HEK293T (cell line): ENCODE data around the gene CIC.

ENCODE experiments used
- CTCF ChIA-PET: fragments of 350-600 bp; formaldehyde crosslinking; extraction: SDS; loops from one replicate; lab custom pipeline; 2021; ENCODE audit warnings: antibody characterized with exemption, inconsistent platforms; lab: Yijun Ruan, JAX
- POLR2A ChIA-PET: fragments of 350-600 bp; formaldehyde crosslinking; extraction: SDS; loops from one replicate; lab custom pipeline; 2020; ENCODE audit warnings: antibody characterized with exemption, inconsistent platforms; lab: Yijun Ruan, JAX
- DNase-seq: peaks from one replicate; pipeline ENCODE4 v3.0.0; 2012; ENCODE audit warnings: mixed read lengths; ENCODE audit errors: extremely low spot score
- ARNT ChIP-seq: fragments of 450-650 bp; IDR thresholded peaks from 2 replicates; pipeline ENCODE4 v1.6.1; 2017; ENCODE audit warnings: mild to moderate bottlenecking
- BHLHE40 ChIP-seq: fragments of 450-650 bp; IDR thresholded peaks from 2 replicates; pipeline ENCODE4 v1.6.1; 2016; ENCODE audit warnings: mild to moderate bottlenecking, moderate library complexity, borderline replicate concordance
- CTBP1 ChIP-seq: fragments of 450-650 bp; IDR thresholded peaks from 2 replicates; pipeline ENCODE4 v1.6.1; 2016; ENCODE audit warnings: borderline replicate concordance
- ELF4 ChIP-seq: fragments of 450-650 bp; IDR thresholded peaks from 2 replicates; pipeline ENCODE4 v1.6.1; 2017; ENCODE audit warnings: antibody characterized with exemption
- FOXA1 ChIP-seq: fragments of 450-650 bp; IDR thresholded peaks from 2 replicates; pipeline ENCODE4 v1.6.1; 2016; ENCODE audit warnings: mild to moderate bottlenecking
- FOXK2 ChIP-seq: fragments of 450-650 bp; IDR thresholded peaks from 2 replicates; pipeline ENCODE4 v1.6.1; 2016; ENCODE audit warnings: mild to moderate bottlenecking
- FOXM1 ChIP-seq: fragments of 450-650 bp; IDR thresholded peaks from 2 replicates; pipeline ENCODE4 v1.6.1; 2017; ENCODE audit warnings: mild to moderate bottlenecking, borderline replicate concordance
- HDGF ChIP-seq: fragments of 450-650 bp; IDR thresholded peaks from 2 replicates; pipeline ENCODE4 v1.6.1; 2017; ENCODE audit warnings: antibody characterized with exemption, borderline replicate concordance
- L3MBTL2 ChIP-seq: fragments of 450-650 bp; conservative IDR thresholded peaks from 2 replicates; pipeline ENCODE4 v1.6.1; 2016; ENCODE audit warnings: mild to moderate bottlenecking
- LEF1 ChIP-seq: fragments of 450-650 bp; IDR thresholded peaks from 2 replicates; pipeline ENCODE4 v1.6.1; 2017; ENCODE audit warnings: mild to moderate bottlenecking, borderline replicate concordance
- NFRKB ChIP-seq: fragments of 450-650 bp; IDR thresholded peaks from 2 replicates; pipeline ENCODE4 v1.6.1; 2016; ENCODE audit warnings: mild to moderate bottlenecking, moderate library complexity
- SP1 ChIP-seq: fragments of 450-650 bp; IDR thresholded peaks from 2 replicates; pipeline ENCODE4 v1.6.1; 2017
- SUZ12 ChIP-seq: fragments of 450-650 bp; IDR thresholded peaks from 2 replicates; pipeline ENCODE4 v1.6.1; 2016; ENCODE audit warnings: mild to moderate bottlenecking
- TARDBP ChIP-seq: fragments of 450-650 bp; IDR thresholded peaks from 2 replicates; pipeline ENCODE4 v1.6.1; 2016
- ZNF384 ChIP-seq: fragments of 450-650 bp; IDR thresholded peaks from 2 replicates; pipeline ENCODE4 v1.6.1; 2016
- TF ChIP-seq, protein P1 (sequence below): fragments of 450-650 bp; IDR thresholded peaks from 2 replicates; pipeline ENCODE4 v1.6.1; 2016

Gene CIC

DNA sequence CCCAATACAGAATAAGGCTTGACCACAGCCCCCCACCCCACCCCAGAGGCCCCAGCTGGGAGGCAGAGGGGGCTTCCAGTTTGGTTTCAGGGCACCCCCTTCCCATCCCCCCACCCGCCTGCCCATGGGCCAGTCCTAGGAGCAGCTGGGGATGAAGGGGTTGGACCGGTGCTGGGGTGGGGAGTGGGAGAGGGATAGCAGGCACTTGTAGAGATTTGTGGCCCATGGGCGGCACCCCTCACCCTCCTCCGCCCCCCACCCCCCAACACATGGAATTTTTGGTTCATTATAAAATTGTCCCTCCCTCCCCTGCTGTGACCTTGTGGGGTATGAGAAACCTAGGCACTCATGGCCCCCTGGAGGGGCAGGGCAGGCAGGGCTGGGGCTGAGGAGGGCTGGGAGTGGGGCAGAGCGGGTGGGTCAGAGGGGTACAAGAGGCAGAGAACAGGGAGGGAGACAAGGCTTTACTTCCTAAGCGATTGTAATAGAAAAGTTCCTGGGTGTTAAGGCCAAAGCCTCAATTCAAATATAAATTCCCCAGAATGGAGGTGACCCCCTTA is 21.3 kb upstream of the CIC start:
- CTCF ChIA-PET, result interaction anchor here (1.0 to 4.6 kb wide), 2 partner anchors 32 to 143 kb away, joined by 3 to 53 read pairs; no protein-coding TSS in a partner anchor
- TF ChIP-seq HDGF (no peak), NFRKB (no peak), FOXM1 (no peak), BHLHE40 (no peak), SP1 (no peak), FOXK2 (no peak), ELF4 (no peak), FOXA1 (no peak), CTBP1 (no peak), TARDBP (no peak), ZNF384 (no peak), L3MBTL2 (no peak), SUZ12 (no peak)
- TF ChIP-seq, protein P1, sequence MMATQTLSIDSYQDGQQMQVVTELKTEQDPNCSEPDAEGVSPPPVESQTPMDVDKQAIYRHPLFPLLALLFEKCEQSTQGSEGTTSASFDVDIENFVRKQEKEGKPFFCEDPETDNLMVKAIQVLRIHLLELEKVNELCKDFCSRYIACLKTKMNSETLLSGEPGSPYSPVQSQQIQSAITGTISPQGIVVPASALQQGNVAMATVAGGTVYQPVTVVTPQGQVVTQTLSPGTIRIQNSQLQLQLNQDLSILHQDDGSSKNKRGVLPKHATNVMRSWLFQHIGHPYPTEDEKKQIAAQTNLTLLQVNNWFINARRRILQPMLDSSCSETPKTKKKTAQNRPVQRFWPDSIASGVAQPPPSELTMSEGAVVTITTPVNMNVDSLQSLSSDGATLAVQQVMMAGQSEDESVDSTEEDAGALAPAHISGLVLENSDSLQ, result no peak

DNA sequence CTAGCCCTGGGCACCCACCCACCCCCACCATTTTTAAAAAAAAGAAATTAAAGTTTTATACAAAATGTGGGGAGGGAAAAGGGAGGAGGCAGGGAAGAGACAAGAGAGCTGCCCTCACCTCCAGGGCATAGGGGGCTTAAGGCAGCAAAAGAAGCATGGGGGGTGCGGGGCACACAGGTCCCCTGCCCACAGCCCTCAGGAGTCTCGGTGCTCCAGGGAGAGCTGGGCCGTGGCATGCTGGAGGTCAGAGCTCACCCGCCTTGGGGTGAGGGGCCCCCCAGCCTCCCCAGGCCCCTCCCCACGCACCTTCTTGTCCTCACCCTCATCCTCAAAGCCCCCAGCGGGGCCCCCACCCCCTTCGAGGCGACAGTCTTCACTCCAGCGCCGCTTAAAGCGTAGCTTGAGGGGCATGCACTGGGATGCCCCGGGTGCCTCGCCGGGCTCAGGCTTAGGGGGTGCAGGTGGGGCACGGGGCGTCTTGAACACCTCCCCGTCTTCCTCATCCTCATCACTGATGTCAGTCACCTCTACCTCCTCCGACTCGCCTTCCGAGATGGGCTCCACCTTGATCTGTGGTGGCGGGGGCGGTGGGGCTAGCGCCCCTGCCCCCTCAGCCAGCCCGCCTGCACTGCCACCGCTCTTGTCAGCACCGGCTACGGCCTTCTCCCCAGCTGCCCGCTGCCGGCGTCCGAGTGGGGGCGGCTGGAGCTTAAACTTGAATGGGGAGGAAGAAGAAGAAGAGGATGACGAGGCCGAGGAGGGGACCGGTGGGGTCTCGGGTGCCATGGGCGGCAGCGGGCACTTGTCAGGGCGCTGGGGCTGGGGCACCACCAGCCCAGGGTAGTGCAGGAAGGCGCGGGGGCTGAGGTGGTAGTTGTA is 20.5 kb upstream of the CIC start:
- CTCF ChIA-PET, result interaction anchor here (4.6 kb wide), 1 partner anchor 31 kb away, joined by 53 read pairs; no protein-coding TSS in a partner anchor
- POLR2A ChIA-PET, result interaction anchor here (1.7 to 8.0 kb wide), 2 partner anchors 32 to 37 kb away, joined by 8 to 140 read pairs; no protein-coding TSS in a partner anchor
- DNase-seq, result no peak
- TF ChIP-seq CTBP1 (no peak), NFRKB (no peak), HDGF (no peak), TARDBP (no peak), LEF1 (no peak), ELF4 (no peak), FOXM1 (no peak), FOXA1 (no peak), FOXK2 (no peak), SUZ12 (no peak), BHLHE40 (no peak), L3MBTL2 (no peak), SP1 (no peak), ARNT (no peak), ZNF384 (no peak)
- TF ChIP-seq, protein P1, result no peak

More for the DNA sequence above, 21.3 kb upstream of the CIC start:
- POLR2A ChIA-PET, result interaction anchor here (0.7 to 8.0 kb wide), 5 partner anchors 11 to 55 kb away, joined by 3 to 140 read pairs (median 3); partner anchors contain the start of gene PAFAH1B3
- DNase-seq, result no peak

DNA sequence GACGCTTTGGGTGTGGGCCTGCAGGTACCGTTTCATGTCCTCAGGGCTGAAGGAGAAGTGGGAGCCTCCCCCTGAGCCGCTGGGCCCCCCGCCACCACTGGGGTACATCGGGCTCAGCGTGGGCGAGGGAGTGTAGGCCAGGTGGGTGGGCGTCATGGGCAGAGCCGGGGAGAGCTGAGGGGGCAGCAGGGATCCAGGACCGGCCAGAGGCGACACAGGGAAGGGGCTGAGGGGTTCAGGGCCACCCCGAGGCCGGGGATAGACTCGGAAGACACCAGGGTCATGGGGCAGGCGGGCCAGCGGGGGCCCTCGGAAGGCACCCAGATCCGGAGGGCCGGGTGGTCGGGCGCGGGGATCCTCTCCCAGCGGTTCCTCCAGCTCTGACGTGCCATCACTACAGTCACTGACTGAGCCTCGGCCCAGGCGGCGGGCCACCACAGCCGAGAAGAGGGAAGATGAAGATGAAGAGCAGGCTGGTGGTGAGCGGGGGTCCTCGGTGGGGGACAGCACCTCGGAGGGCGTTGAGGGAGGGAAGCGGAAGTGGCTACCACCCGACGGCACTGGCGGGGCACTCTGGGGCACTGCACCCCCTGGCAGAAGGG is 19.8 kb upstream of the CIC start:
- no peak for TF ChIP-seq L3MBTL2
- TF ChIP-seq LEF1, result no peak
- no peak for TF ChIP-seq HDGF
- TF ChIP-seq TARDBP, result no peak
- TF ChIP-seq SUZ12, result no peak
- no peak for TF ChIP-seq CTBP1
- TF ChIP-seq BHLHE40, result no peak
- TF ChIP-seq SP1, result no peak
- no peak for TF ChIP-seq FOXK2
- no peak for TF ChIP-seq ZNF384
- TF ChIP-seq FOXM1, result no peak
- no peak for TF ChIP-seq NFRKB
- TF ChIP-seq ELF4, result no peak
- TF ChIP-seq FOXA1, result no peak
- TF ChIP-seq, protein P1, result no peak
- TF ChIP-seq ARNT, result no peak
- DNase-seq, result no peak
- ChIA-PET CTCF (no interaction called here), POLR2A (no interaction called here)

DNA sequence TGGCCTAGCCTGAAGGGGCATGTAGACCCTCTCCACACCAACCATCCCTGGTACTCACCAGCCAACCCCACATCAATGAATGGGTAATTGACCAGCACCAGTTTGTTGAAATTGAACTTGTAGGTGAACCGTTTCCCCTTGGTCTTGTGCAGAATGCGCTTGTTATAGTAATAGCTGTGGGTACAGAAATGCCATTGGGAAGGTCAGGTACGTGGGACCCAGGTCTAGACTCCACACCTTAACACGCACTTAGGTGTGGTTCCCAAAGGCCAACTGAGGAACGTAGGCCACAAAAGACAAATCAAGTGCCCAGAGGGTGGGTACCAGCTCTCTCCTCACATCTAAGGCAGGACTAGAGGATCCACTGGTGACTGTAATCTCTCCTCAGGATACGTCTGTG is 19.3 kb upstream of the CIC start:
- POLR2A ChIA-PET, result interaction anchor here (0.6 to 2.8 kb wide), 2 partner anchors 20 to 29 kb away, joined by 3 to 10 read pairs; no protein-coding TSS in a partner anchor
- CTCF ChIA-PET, result no interaction called here
- DNase-seq, result no peak
- TF ChIP-seq HDGF, result no peak

DNA sequence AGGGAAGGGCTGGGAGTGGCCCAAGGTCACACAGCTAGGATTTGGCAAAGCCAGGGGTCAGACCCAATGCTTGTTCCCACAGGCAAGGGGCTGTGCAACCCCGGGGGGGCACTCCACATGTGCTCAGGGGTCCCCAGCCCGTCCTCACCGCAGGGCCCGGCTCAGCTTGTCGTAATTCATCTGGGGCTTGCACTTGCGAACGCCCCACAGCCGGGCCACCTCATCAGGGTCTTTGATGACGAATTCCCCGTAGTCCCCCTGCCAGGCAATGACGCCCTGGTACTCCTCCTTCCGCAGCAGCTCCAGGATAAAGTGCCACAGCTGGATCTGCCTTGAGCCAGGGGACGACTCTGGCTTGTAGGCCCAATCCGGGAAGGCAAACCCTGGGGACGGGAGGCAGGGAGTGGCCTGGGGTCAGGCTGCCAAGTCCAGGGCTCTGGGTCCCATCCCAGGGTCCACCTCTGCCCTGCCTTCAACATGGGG is 18.8 kb upstream of the CIC start:
- no peak for TF ChIP-seq SUZ12
- no peak for TF ChIP-seq TARDBP
- TF ChIP-seq L3MBTL2, result no peak
- TF ChIP-seq FOXM1, result no peak
- no peak for TF ChIP-seq CTBP1
- no peak for TF ChIP-seq FOXA1
- no peak for TF ChIP-seq ZNF384
- no peak for TF ChIP-seq BHLHE40
- no peak for TF ChIP-seq LEF1
- TF ChIP-seq ELF4, result no peak
- TF ChIP-seq, protein P1, result no peak
- no peak for TF ChIP-seq HDGF
- no peak for TF ChIP-seq FOXK2
- no peak for TF ChIP-seq ARNT
- TF ChIP-seq NFRKB, result no peak
- no peak for TF ChIP-seq SP1
- no peak for DNase-seq
- CTCF ChIA-PET, result interaction anchor here (0.8 kb wide), 1 partner anchor 29 kb away, joined by 3 read pairs; no protein-coding TSS in a partner anchor
- POLR2A ChIA-PET, result interaction anchor here (0.6 to 2.8 kb wide), 2 partner anchors 20 to 29 kb away, joined by 3 to 10 read pairs; no protein-coding TSS in a partner anchor
